ENCODE data around the gene ADCY5. TPM values are rescaled to one million over a fixed set of nuclear protein-coding genes. Genes with fewer than 3 reads are reported as not detected.

ADCY5 gene
- total RNA-seq, 1 donor from 2014 or later: 232 TPM

GRCh38 chr3:123328851-123329635 lies 119.8 kb downstream of the ADCY5 start:
- DNase-seq (ENCODE audit: missing footprints): peak; percentile 88
- intact Hi-C loops (cut with DNase I): loop anchor here (1.0 to 2.0 kb wide), 3 partner anchors 118 to 230 kb away; no protein-coding TSS in a partner anchor
- ATAC-seq: peak; percentile 57

GRCh38 chr3:123327956-123328850 lies 120.7 kb downstream of the ADCY5 start:
- intact Hi-C loops (cut with DNase I): loop anchor here (2.0 kb wide), 2 partner anchors 119 to 231 kb away; no protein-coding TSS in a partner anchor
- DNase-seq (ENCODE audit: missing footprints): peak; percentile 44
- no peak for ATAC-seq

- peak; percentile 63 for DNase-seq (ENCODE audit: missing footprints)
These were observed 121.4 kb downstream of the ADCY5 start for GRCh38 chr3:123327480-123327879.

GRCh38 chr3:123326531-123326930 lies 122.4 kb downstream of the ADCY5 start:
- no peak for ATAC-seq
- intact Hi-C loops (cut with DNase I): no loop called here
- peak; percentile 18 for DNase-seq (ENCODE audit: missing footprints)

More at GRCh38 chr3:123327480-123327879, 121.4 kb downstream of the ADCY5 start:
- intact Hi-C loops (cut with DNase I): no loop called here
- ATAC-seq: no peak

GRCh38 chr3:123325766-123326256 lies 123.1 kb downstream of the ADCY5 start:
- intact Hi-C loops (cut with DNase I): no loop called here
- no peak for ATAC-seq
- DNase-seq (ENCODE audit: missing footprints): peak; percentile 30

GRCh38 chr3:123324880-123325765 lies 123.8 kb downstream of the ADCY5 start:
- ATAC-seq: peak; percentile 34
- peak; percentile 48 for DNase-seq (ENCODE audit: missing footprints)
- intact Hi-C loops (cut with DNase I): no loop called here

- intact Hi-C loops (cut with DNase I): no loop called here
- no peak for ATAC-seq
- no peak for DNase-seq (ENCODE audit: missing footprints)
These were observed 125.1 kb downstream of the ADCY5 start for GRCh38 chr3:123323781-123324180.

GRCh38 chr3:123322866-123323265 lies 126.0 kb downstream of the ADCY5 start:
- intact Hi-C loops (cut with DNase I): no loop called here
- ATAC-seq: no peak

GRCh38 chr3:123321806-123322205 lies 127.1 kb downstream of the ADCY5 start:
- no peak for DNase-seq (ENCODE audit: missing footprints)
- ATAC-seq: no peak
- intact Hi-C loops (cut with DNase I): no loop called here

More at GRCh38 chr3:123322866-123323265, 126.0 kb downstream of the ADCY5 start:
- no peak for DNase-seq (ENCODE audit: missing footprints)

GRCh38 chr3:123320221-123320620 lies 128.7 kb downstream of the ADCY5 start:
- DNase-seq (ENCODE audit: missing footprints) (no peak), ATAC-seq (no peak)
- intact Hi-C loops (cut with DNase I): no loop called here

- ATAC-seq (no peak), DNase-seq (ENCODE audit: missing footprints) (no peak)
- intact Hi-C loops (cut with DNase I): no loop called here
These were observed 129.1 kb downstream of the ADCY5 start for GRCh38 chr3:123319760-123320159.

GRCh38 chr3:123318374-123318773 lies 130.5 kb downstream of the ADCY5 start:
- DNase-seq (ENCODE audit: missing footprints) (no peak), ATAC-seq (no peak)
- intact Hi-C loops (cut with DNase I): no loop called here

GRCh38 chr3:123317716-123318115 lies 131.2 kb downstream of the ADCY5 start:
- ATAC-seq: no peak
- no peak for DNase-seq (ENCODE audit: missing footprints)
- intact Hi-C loops (cut with DNase I): no loop called here

GRCh38 chr3:123315271-123315595 lies 133.7 kb downstream of the ADCY5 start:
- intact Hi-C loops (cut with DNase I): no loop called here

GRCh38 chr3:123314359-123315270 lies 134.3 kb downstream of the ADCY5 start:
- intact Hi-C loops (cut with DNase I): no loop called here
- ATAC-seq (peak; percentile 13), DNase-seq (ENCODE audit: missing footprints) (peak; percentile 64)

More at GRCh38 chr3:123315271-123315595, 133.7 kb downstream of the ADCY5 start:
- ATAC-seq: no peak
- DNase-seq (ENCODE audit: missing footprints): no peak

GRCh38 chr3:123313889-123314288 lies 135.0 kb downstream of the ADCY5 start:
- peak; percentile 52 for ATAC-seq
- DNase-seq (ENCODE audit: missing footprints): peak; percentile 59
- intact Hi-C loops (cut with DNase I): no loop called here
